WERI-Rb-1 (cell line): ENCODE results near the gene SLC22A23.

Experiments used
- DNase-seq: peaks from one replicate; pipeline ENCODE4 v3.0.0-alpha.2; 2020
- H3K27ac ChIP-seq: fragments of 250-450 bp; sonication (Bioruptor Pico); 2 replicates; pipeline ENCODE4 v1.5.1; 2020; ENCODE audit warnings: mild to moderate bottlenecking, moderate library complexity
- H3K27me3 ChIP-seq: fragments of 250-450 bp; sonication (Bioruptor Pico); 2 replicates; pipeline ENCODE4 v1.5.1; 2021; ENCODE audit warnings: mild to moderate bottlenecking, low read depth, moderate library complexity; ENCODE audit not compliant: insufficient read depth, severe bottlenecking
- H3K36me3 ChIP-seq: fragments of 250-450 bp; sonication (Bioruptor Pico); 2 replicates; pipeline ENCODE4 v1.5.1; 2020; ENCODE audit warnings: mild to moderate bottlenecking, moderate library complexity
- H3K4me3 ChIP-seq: 2 replicates; pipeline ENCODE4 v1.5.1; 2011; ENCODE audit warnings: low read depth, mild to moderate bottlenecking, control low read depth, low read length
- H3K9me3 ChIP-seq: fragments of 250-450 bp; sonication (Bioruptor Pico); 2 replicates; pipeline ENCODE4 v1.5.1; 2021; ENCODE audit warnings: mild to moderate bottlenecking, moderate library complexity; ENCODE audit not compliant: severe bottlenecking
- CTCF ChIP-seq: IDR thresholded peaks from 2 replicates; pipeline ENCODE4 v1.5.1; 2011; ENCODE audit warnings: low read depth, mild to moderate bottlenecking, control low read depth, inconsistent platforms, low read length

Gene SLC22A23

GRCh38 chr6:3364391-3364790 lies 92.5 kb downstream of the SLC22A23 start:
- Histone ChIP-seq H3K36me3 (peaks cover 3% of the 10 kb centered on the region), H3K27me3 (no peaks in the 10 kb centered on the region), H3K9me3 (no peaks in the 10 kb centered on the region), H3K27ac (no peak overlapping the region), H3K4me3 (no peak overlapping the region)
- DNase-seq = no peak
- no peak for TF ChIP-seq CTCF

- no peak overlapping the region for H3K27ac ChIP-seq
- peaks cover 3% of the 10 kb centered on the region for H3K36me3 ChIP-seq
- no peak overlapping the region for H3K4me3 ChIP-seq
- H3K9me3 ChIP-seq = no peaks in the 10 kb centered on the region
- no peak for DNase-seq
- no peak for TF ChIP-seq CTCF
- H3K27me3 ChIP-seq = no peaks in the 10 kb centered on the region
Measured at GRCh38 chr6:3363296-3364025, 93.4 kb downstream of the SLC22A23 start.

- no peak overlapping the region for H3K4me3 ChIP-seq
- H3K27ac ChIP-seq = peak overlapping the region; percentile 35
- DNase-seq = no peak
- peaks cover 3% of the 10 kb centered on the region; the same call in 1 of the 2 replicates for H3K36me3 ChIP-seq
- no peaks in the 10 kb centered on the region for H3K27me3 ChIP-seq
- no peaks in the 10 kb centered on the region for H3K9me3 ChIP-seq
- TF ChIP-seq CTCF = no peak
Measured at GRCh38 chr6:3361312-3362037, 95.4 kb downstream of the SLC22A23 start.

GRCh38 chr6:3360727-3361045 lies 96.2 kb downstream of the SLC22A23 start:
- Histone ChIP-seq H3K36me3 (peaks cover 3% of the 10 kb centered on the region; the same call in 1 of the 2 replicates), H3K27ac (no peak overlapping the region; the same call in none of the 2 replicates), H3K27me3 (no peaks in the 10 kb centered on the region), H3K9me3 (no peaks in the 10 kb centered on the region), H3K4me3 (no peak overlapping the region)
- no peak for DNase-seq
- TF ChIP-seq CTCF = no peak

- peak; percentile 59 for DNase-seq
- Histone ChIP-seq H3K9me3 (no peaks in the 10 kb centered on the region), H3K4me3 (no peak overlapping the region), H3K27ac (no peak overlapping the region; the same call in 1 of the 2 replicates), H3K36me3 (peaks cover 3% of the 10 kb centered on the region; the same call in 1 of the 2 replicates), H3K27me3 (no peaks in the 10 kb centered on the region)
- TF ChIP-seq CTCF = no peak
Measured at GRCh38 chr6:3359973-3360726, 96.7 kb downstream of the SLC22A23 start.
